ENCODE measurements around the gene TOP3A. TPM values are rescaled to one million over a fixed set of nuclear protein-coding genes. Genes with fewer than 3 reads are reported as not detected.

TOP3A gene
- total RNA-seq, 1 donor from 2014 or later: 49.2 TPM

GRCh38 chr17:18245038-18245776 is 69.6 kb downstream of the TOP3A start:
- no peak for DNase-seq (ENCODE audit: low read depth)
- TF ChIP-seq CTCF (conservative IDR thresholded peaks at IDR 0.05; ENCODE audit: low read depth, low read length): no peak
- H3K4me3 ChIP-seq (ENCODE audit: low read depth, low read length): no peak overlapping the region

GRCh38 chr17:18241229-18241871 is 73.4 kb downstream of the TOP3A start:
- TF ChIP-seq CTCF (conservative IDR thresholded peaks at IDR 0.05; ENCODE audit: low read depth, low read length): no peak
- no peak overlapping the region for H3K4me3 ChIP-seq (ENCODE audit: low read depth, low read length)
- no peak for DNase-seq (ENCODE audit: low read depth)

GRCh38 chr17:18240449-18240848 is 74.3 kb downstream of the TOP3A start:
- TF ChIP-seq CTCF (conservative IDR thresholded peaks at IDR 0.05; ENCODE audit: low read depth, low read length): no peak
- no peak for DNase-seq (ENCODE audit: low read depth)
- H3K4me3 ChIP-seq (ENCODE audit: low read depth, low read length): no peak overlapping the region

DNA sequence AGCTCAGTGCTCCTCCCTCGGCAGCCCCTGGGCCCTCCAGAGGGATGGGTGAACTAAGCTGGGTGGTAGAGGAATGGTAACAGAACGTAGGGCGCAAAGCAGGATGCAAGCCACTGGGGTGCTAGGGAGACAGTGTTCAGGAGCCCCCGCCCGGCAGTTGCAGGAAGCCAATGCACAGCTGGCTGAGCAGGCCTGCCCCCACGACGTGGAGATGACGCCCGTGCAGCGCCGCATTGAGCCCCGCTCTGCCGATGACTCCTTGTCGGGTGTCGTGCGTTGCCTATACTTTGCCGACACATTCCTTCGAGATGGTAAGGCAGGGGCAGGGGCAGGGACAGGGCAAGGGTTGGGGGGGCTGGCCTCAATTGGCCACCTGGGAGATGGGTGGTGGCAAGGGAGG is 76.5 kb downstream of the TOP3A start:
- DNase-seq (ENCODE audit: low read depth): no peak
- no peak for TF ChIP-seq CTCF (conservative IDR thresholded peaks at IDR 0.05; ENCODE audit: low read depth, low read length)
- no peak overlapping the region for H3K4me3 ChIP-seq (ENCODE audit: low read depth, low read length)

DNA sequence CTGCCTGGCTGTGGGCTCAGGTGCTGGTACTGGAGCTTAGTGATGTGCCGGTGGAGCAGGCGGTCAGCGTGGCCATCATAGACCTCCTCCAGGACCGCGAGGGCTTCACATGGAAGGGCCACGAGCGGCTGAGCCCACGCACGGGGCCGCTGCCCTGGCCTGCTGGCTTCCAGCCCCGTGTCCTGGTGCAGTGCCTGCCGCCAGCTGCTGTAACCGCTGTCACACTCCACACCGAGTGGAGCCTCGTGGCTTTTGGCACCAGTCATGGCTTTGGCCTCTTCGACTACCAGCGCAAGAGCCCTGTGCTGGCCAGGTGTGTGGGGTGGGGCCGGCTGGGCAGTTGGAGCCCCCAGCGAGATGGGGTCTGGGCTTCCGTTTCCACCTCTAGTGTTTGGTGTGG is 77.3 kb downstream of the TOP3A start:
- TF ChIP-seq CTCF (conservative IDR thresholded peaks at IDR 0.05; ENCODE audit: low read depth, low read length): no peak
- no peak for DNase-seq (ENCODE audit: low read depth)
- H3K4me3 ChIP-seq (ENCODE audit: low read depth, low read length): no peak overlapping the region

GRCh38 chr17:18236494-18236893 is 78.3 kb downstream of the TOP3A start:
- no peak for TF ChIP-seq CTCF (conservative IDR thresholded peaks at IDR 0.05; ENCODE audit: low read depth, low read length)
- DNase-seq (ENCODE audit: low read depth): no peak
- no peak overlapping the region for H3K4me3 ChIP-seq (ENCODE audit: low read depth, low read length)
